AG04449 (cell line): ENCODE measurements around the gene R3HDML.
"Not testable (repeated sequence)": the region's sequence is repeated elsewhere in the genome, so short reads cannot be mapped to it uniquely, and the experiment has no call there.

ENCODE experiments used
- CTCF ChIA-PET: fragments of 350-600 bp; formaldehyde crosslinking; extraction: SDS; loops from one replicate; lab custom pipeline; 2021; ENCODE audit warnings: antibody characterized with exemption; lab: Yijun Ruan, JAX
- POLR2A ChIA-PET: fragments of 400-600, 350-600 bp; formaldehyde crosslinking; extraction: SDS; loops from one replicate; lab custom pipeline; 2020; ENCODE audit warnings: antibody characterized with exemption, inconsistent platforms; lab: Yijun Ruan, JAX
- DNase-seq: peaks from one replicate; pipeline ENCODE4 v3.0.0-alpha.2; 2010; ENCODE audit warnings: low read depth, low spot score
- H3K4me3 ChIP-seq: 2 replicates; pipeline ENCODE4 v1.5.1; 2011; ENCODE audit warnings: low read depth, mild to moderate bottlenecking, control low read depth, low read length
- CTCF ChIP-seq: IDR thresholded peaks from one replicate; pipeline ENCODE4 v1.5.1; 2011; ENCODE audit warnings: mild to moderate bottlenecking, moderate library complexity, low read length, control low read depth, inconsistent platforms; ENCODE audit not compliant: insufficient read depth; ENCODE audit errors: missing control alignments

The R3HDML gene

GRCh38 chr20:44344723-44345122, 7.9 kb downstream of the R3HDML start:
- H3K4me3 ChIP-seq, result no peak overlapping the region
- POLR2A ChIA-PET, result no interaction called here
- CTCF ChIA-PET, result no interaction called here

GRCh38 chr20:44345147-44345546, 8.3 kb downstream of the R3HDML start:
- CTCF ChIA-PET, result interaction anchor here (0.9 kb wide), 1 partner anchor 128 kb away, joined by 3 read pairs; no protein-coding TSS in a partner anchor
- DNase-seq, result no peak
- no peak overlapping the region for H3K4me3 ChIP-seq
- no peak for TF ChIP-seq CTCF
- POLR2A ChIA-PET, result no interaction called here

More at GRCh38 chr20:44344723-44345122, 7.9 kb downstream of the R3HDML start:
- TF ChIP-seq CTCF, result no peak
- no peak for DNase-seq

GRCh38 chr20:44345941-44346340, 9.1 kb downstream of the R3HDML start:
- H3K4me3 ChIP-seq, DNase-seq, POLR2A ChIA-PET: not testable (repeated sequence)
- CTCF ChIA-PET, result interaction anchor here (0.9 kb wide), 1 partner anchor 129 kb away, joined by 3 read pairs; no protein-coding TSS in a partner anchor

GRCh38 chr20:44348168-44348659, 11.4 kb downstream of the R3HDML start:
- no peak overlapping the region for H3K4me3 ChIP-seq
- CTCF ChIA-PET, result interaction anchor here (1.1 kb wide), 1 partner anchor 335 kb away, joined by 3 read pairs; no protein-coding TSS in a partner anchor
- POLR2A ChIA-PET, result no interaction called here
- DNase-seq, result no peak
- TF ChIP-seq CTCF, result no peak

GRCh38 chr20:44349349-44349748, 12.5 kb downstream of the R3HDML start:
- POLR2A ChIA-PET, result no interaction called here
- TF ChIP-seq CTCF, result no peak
- CTCF ChIA-PET, result interaction anchor here (1.6 kb wide), 1 partner anchor 133 kb away, joined by 4 read pairs; no protein-coding TSS in a partner anchor
- no peak overlapping the region for H3K4me3 ChIP-seq
- no peak for DNase-seq

GRCh38 chr20:44350567-44350966, 13.7 kb downstream of the R3HDML start:
- CTCF ChIA-PET, result interaction anchor here (1.6 kb wide), 1 partner anchor 135 kb away, joined by 4 read pairs; no protein-coding TSS in a partner anchor
- no peak for DNase-seq
- no peak for TF ChIP-seq CTCF
- POLR2A ChIA-PET, result no interaction called here
- H3K4me3 ChIP-seq, result no peak overlapping the region
